GM19351 (cell line): Measurements from ENCODE around the gene GPR39.

ENCODE experiments used
- ATAC-seq: cut with Tn5 transposase; IDR thresholded peaks from one replicate; pipeline ENCODE4 v1.9.1; 2021; ENCODE audit warnings: mild to moderate bottlenecking, moderate library complexity; ENCODE audit not compliant: unreplicated experiment

GPR39 gene

DNA sequence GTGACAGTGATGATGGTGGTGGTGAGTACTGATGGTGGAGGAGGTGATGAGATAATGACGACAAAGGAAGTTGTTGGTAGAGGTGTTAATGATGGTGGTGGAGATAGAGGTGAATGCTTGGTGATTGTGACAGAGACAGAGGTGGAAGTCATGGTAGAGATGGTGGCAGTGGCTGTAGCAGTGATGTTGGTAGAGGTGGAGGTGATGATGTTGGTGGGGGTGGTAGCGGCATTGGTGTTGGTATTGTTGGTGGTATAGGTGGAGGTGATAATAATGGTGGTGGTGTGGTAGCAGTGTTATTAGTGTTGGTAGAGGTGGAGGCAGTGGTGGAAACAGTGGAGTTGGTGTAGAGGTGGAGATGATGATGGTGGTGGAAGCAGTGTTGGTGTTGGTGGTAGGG lies 217.0 kb downstream of the GPR39 start:
- no peak for ATAC-seq

DNA sequence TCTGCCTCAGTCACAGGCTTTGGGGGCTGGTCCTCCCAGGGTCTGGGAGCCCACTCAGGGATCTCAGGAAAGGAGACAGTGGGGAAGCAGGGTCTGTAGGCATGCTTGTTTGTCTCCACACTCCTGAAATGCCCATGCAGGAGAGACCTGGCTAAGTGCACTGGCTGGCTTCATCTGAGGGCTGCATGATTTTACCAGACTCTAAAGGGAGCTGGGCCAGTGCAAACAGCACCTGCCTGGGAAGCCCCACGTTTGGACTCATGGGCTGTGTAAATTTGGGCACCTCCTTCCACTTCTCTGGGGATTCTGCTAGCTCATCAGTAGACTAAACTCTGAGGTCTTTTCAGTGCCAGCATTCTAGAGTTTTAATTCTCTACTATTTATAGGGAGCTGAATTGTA lies 219.7 kb downstream of the GPR39 start:
- ATAC-seq: no peak

GRCh38 chr2:132638313-132639040 lies 221.9 kb downstream of the GPR39 start:
- ATAC-seq: no peak

- no peak for ATAC-seq
Observed at GRCh38 chr2:132640116-132640515, 223.5 kb downstream of the GPR39 start.

DNA sequence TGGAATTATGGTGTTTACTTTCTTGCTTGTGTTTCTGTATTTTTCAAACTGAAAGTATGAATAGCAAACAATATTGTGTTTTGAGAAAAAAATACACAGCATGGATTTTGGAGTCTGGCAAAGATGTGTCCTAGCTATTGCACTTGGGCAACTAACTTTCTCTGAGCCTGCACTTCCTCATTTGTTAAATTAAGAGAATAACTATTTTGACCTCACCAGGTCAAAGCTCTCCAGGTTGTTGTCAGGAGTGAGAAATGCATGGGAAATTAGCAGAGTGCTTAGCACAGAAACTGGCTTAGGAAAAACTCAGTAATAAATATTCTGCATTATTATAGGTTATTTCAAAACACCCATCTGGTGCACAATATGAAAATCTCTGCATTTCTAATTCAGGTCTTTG lies 225.2 kb downstream of the GPR39 start:
- no peak for ATAC-seq

- ATAC-seq: no peak
Observed at GRCh38 chr2:132642415-132642814, 225.8 kb downstream of the GPR39 start.

- no peak for ATAC-seq
Observed at GRCh38 chr2:132645176-132645575, 228.6 kb downstream of the GPR39 start.

GRCh38 chr2:132645722-132646539 lies 229.3 kb downstream of the GPR39 start:
- ATAC-seq: peak; percentile 63

DNA sequence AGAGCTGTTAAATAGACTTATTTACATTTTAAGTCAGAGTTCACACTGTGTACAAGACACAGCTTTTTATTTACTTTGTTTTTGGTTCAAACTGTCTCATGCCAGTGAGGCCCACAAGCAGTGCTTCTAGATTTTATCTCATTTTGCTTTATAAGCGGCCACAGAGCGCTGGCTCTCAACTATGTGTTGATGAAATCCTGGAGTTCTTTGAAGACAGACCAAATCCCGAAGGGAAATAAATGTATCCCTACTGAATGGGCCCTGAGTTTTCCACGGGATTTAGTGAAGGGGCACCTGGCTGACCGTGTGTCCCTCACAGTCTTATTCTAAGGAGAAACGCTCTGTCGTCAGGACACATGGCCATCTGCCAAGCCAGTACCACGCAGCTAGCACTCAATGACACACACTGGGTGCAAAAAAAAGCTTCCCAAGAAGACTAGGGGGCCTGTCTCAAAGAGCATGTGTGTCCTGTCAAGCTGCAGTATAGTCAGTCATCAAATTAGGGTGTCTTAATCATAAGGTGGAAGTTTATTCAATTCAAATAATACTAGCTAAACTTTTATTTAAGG lies 230.0 kb downstream of the GPR39 start:
- no peak for ATAC-seq

GRCh38 chr2:132651115-132652045 lies 234.8 kb downstream of the GPR39 start:
- no peak for ATAC-seq

GRCh38 chr2:132652474-132652873 lies 235.9 kb downstream of the GPR39 start:
- no peak for ATAC-seq

- no peak for ATAC-seq
Observed at GRCh38 chr2:132654335-132654734, 237.7 kb downstream of the GPR39 start.

- no peak for ATAC-seq
Observed at GRCh38 chr2:132654968-132655367, 238.4 kb downstream of the GPR39 start.

DNA sequence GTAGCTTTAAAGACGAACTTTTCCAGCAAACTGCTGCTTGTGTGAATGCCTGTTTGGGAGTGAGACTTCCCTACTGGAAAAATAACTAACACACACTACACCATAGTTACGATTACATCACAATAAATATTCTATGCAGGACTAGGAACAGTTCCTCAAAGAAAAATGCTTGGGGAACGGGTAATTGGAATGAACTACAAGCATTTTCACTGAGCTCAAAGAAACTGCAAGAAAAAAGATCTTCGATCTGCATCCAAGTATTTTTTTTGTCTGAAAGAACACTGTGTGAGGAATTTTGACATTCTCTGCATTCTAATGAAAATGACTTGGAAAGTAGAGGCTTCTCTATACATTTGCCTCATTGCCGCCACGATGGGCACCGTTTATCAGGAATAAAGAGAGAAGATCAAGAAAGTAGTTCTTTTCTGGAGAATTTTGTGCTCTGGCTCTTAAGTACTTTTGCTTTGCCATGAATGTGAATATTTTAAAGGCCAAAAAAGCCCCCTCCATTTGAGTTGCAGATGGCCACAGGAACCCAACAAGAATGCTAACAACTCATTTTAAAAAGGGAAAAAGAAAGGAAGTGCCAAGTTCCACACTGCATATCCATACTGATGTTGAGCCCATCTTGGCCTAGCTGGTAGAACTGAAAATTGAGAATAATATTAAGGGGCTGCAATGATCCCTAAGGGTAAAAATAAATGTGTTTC lies 239.8 kb downstream of the GPR39 start:
- no peak for ATAC-seq

DNA sequence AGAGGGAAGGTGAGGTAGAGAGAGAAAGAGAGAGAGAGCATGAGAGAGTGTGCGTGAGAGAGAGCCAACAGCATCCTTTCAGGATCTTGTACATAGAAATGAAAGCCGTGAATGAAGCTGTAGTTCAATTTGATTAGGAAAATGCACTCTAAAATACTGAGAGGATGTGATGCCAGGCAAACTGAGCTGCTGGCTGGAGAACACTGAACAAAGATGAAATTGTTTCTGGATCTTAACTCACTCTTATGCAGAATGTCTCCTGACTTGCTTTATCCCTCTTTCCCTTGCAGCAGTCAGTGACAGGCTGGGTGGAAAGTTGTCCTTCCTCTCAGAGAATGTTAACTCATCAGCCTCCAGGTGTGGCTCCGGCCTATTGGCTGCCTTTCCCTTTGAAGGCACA lies 242.7 kb downstream of the GPR39 start:
- no peak for ATAC-seq

DNA sequence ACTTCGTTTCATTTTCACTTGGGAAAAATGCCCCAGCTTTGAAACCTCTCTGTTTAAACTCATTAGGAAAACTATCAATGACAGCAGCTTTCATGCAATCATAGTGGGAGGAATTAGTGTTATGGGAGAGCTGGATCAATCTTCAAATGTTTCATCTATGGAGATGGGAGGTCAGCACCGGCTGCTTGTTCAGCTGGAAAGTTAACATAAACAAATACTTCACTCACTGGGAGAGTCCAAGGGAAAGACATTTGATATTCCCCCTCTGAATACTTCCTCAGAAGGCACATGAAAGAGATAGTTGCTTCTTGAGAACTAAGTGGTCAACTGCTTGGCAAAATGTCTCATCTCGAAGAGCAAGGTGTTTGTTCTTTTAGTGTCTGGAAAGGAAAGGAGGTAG lies 246.1 kb downstream of the GPR39 start:
- no peak for ATAC-seq

- no peak for ATAC-seq
Observed at GRCh38 chr2:132664096-132664495, 247.5 kb downstream of the GPR39 start.

DNA sequence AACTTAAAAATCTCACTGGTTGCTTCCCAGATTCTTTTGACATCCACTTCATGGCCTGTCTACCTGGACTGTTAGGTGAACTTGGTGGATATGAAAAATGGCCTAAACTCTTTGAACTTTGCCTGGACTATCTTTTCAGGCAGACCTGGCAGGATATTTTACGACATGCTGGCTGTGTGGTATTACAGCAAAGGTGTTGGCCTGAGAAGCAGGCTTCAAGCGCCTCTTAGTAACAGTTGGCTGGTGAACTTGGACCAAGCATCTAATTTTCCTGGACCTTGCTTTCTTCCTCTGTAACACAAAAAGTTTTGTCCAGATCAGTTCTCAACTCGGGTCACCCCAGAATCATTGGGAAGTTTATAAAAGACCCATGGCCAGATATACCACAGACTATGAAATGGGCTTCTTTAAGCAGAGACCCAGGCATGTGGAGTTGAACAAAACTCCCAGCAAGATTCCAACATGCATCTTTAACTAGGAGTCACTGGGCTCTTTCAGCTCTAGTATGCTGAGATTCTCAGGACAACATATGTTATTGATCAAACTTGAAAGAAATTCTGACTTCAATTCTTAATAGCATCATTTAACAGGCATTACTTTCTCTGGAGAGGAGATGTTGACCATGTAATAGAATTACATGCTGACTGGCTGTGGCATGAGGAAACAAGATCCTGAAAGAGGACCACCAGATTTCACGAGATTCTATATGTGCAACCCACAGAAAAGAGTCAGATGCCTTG lies 249.0 kb downstream of the GPR39 start:
- ATAC-seq: no peak

- ATAC-seq: no peak
Observed at GRCh38 chr2:132667706-132668105, 251.1 kb downstream of the GPR39 start.
